Upper lobe of right lung (tissue), 1 donor: Measurements from ENCODE around the gene CFAP100. TPM values are rescaled to one million over a fixed set of nuclear protein-coding genes. Genes with fewer than 3 reads are reported as not detected.

Source experiments
- ATAC-seq: fragments of 200-7000 bp; cut with Tn5 transposase; one replicate; pipeline ENCODE4 v1.9.1; 2020; ENCODE audit warnings: mild to moderate bottlenecking, moderate library complexity
- DNase-seq: peaks from one replicate; pipeline ENCODE4 v3.0.0-alpha.2; 2020
- H3K27ac ChIP-seq: fragments of 200-600 bp; one replicate; pipeline ENCODE4 v1.8.0; 2022
- H3K27me3 ChIP-seq: fragments of 200-600 bp; one replicate; pipeline ENCODE4 v1.8.0; 2022; ENCODE audit warnings: mild to moderate bottlenecking
- H3K36me3 ChIP-seq: fragments of 200-600 bp; one replicate; pipeline ENCODE4 v1.8.0; 2022
- H3K4me1 ChIP-seq: fragments of 200-600 bp; one replicate; pipeline ENCODE4 v1.8.0; 2022
- H3K4me3 ChIP-seq: fragments of 200-600 bp; one replicate; pipeline ENCODE4 v1.8.0; 2022; ENCODE audit warnings: mild to moderate bottlenecking
- H3K9me3 ChIP-seq: fragments of 200-600 bp; one replicate; pipeline ENCODE4 v1.8.0; 2022
- intact Hi-C: fragments of 100-400 bp; cut with DNase I; formaldehyde crosslinking; loops from one replicate; pipeline ENCODE4 v1.11.0; 2022
- total RNA-seq: library from RNA; stranded (reverse); fragmentation: NEBNext Ultra II Directional; extraction: Animal tissue kit (Norgen Biotek cat#: 25700); gene quantifications from one replicate; pipeline ENCODE4 v1.2.1, GENCODE V29; 2021
- TF ChIP-seq, protein P1 (sequence below): fragments of 200-600 bp; IDR thresholded peaks from one replicate; pipeline ENCODE4 v1.8.0; 2022; ENCODE audit warnings: antibody characterized with exemption
- donor health status: DM: no; HTN: yes; CAD: no; lungs with severe emphysema.

The CFAP100 gene
- total RNA-seq, 1 donor from 2014 or later, result not detected

GRCh38 chr3:126446301-126446700 is 51.6 kb downstream of the CFAP100 start:
- no peak overlapping the region for H3K4me3 ChIP-seq
- TF ChIP-seq, protein P1, sequence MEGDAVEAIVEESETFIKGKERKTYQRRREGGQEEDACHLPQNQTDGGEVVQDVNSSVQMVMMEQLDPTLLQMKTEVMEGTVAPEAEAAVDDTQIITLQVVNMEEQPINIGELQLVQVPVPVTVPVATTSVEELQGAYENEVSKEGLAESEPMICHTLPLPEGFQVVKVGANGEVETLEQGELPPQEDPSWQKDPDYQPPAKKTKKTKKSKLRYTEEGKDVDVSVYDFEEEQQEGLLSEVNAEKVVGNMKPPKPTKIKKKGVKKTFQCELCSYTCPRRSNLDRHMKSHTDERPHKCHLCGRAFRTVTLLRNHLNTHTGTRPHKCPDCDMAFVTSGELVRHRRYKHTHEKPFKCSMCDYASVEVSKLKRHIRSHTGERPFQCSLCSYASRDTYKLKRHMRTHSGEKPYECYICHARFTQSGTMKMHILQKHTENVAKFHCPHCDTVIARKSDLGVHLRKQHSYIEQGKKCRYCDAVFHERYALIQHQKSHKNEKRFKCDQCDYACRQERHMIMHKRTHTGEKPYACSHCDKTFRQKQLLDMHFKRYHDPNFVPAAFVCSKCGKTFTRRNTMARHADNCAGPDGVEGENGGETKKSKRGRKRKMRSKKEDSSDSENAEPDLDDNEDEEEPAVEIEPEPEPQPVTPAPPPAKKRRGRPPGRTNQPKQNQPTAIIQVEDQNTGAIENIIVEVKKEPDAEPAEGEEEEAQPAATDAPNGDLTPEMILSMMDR, result no peak
- intact Hi-C loops, result no loop called here
- no peak for ATAC-seq
- DNase-seq, result peak; percentile 49
- H3K4me1 ChIP-seq, result no peaks in the 10 kb centered on the region
- H3K27ac ChIP-seq, result no peak overlapping the region
- H3K9me3 ChIP-seq, result no peaks in the 10 kb centered on the region
- H3K27me3 ChIP-seq, result no peaks in the 10 kb centered on the region
- H3K36me3 ChIP-seq, result peaks cover 33% of the 10 kb centered on the region

DNA sequence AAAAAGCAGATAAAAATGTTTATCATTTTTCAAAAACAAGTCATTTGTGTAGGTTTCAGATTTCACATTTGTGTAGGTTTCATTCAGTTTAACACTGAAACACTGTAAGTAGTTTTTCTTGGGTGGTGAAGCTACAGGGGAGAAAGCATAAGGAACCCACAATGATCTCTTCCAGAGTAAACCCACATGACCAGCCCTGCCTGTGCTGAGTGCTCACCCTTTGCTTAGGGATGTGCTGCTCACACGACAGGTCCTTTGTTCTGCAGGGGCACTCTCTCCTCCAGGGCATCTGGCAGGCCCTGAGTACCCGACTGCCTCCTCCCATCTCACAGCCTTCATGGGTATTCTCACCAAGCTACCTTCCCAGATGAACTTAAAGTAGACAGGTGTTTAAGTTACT is 52.1 kb downstream of the CFAP100 start:
- Histone ChIP-seq H3K4me1 (no peaks in the 10 kb centered on the region), H3K27ac (no peak overlapping the region), H3K36me3 (peaks cover 34% of the 10 kb centered on the region), H3K4me3 (no peak overlapping the region), H3K27me3 (no peaks in the 10 kb centered on the region), H3K9me3 (no peaks in the 10 kb centered on the region)
- DNase-seq (peak; percentile 17), ATAC-seq (no peak)
- TF ChIP-seq, protein P1, result no peak
- intact Hi-C loops, result no loop called here

- TF ChIP-seq, protein P1, result no peak
- H3K9me3 ChIP-seq, result no peaks in the 10 kb centered on the region
- H3K27me3 ChIP-seq, result no peaks in the 10 kb centered on the region
- peak; percentile 28 for DNase-seq
- ATAC-seq, result no peak
- H3K4me3 ChIP-seq, result no peak overlapping the region
- intact Hi-C loops, result no loop called here
- H3K36me3 ChIP-seq, result peaks cover 42% of the 10 kb centered on the region
- no peak overlapping the region for H3K27ac ChIP-seq
- H3K4me1 ChIP-seq, result no peaks in the 10 kb centered on the region
Measured at GRCh38 chr3:126447456-126448106, 52.9 kb downstream of the CFAP100 start.

- Histone ChIP-seq H3K9me3 (no peaks in the 10 kb centered on the region), H3K36me3 (peaks cover 49% of the 10 kb centered on the region), H3K4me3 (no peak overlapping the region), H3K4me1 (no peaks in the 10 kb centered on the region), H3K27ac (no peak overlapping the region), H3K27me3 (no peaks in the 10 kb centered on the region)
- TF ChIP-seq, protein P1, result no peak
- intact Hi-C loops, result no loop called here
- no peak for ATAC-seq
- peak; percentile 57 for DNase-seq
Measured at GRCh38 chr3:126448136-126448892, 53.6 kb downstream of the CFAP100 start.

GRCh38 chr3:126448893-126449180 is 54.1 kb downstream of the CFAP100 start:
- DNase-seq, result no peak
- TF ChIP-seq, protein P1, result no peak
- Histone ChIP-seq H3K36me3 (peaks cover 49% of the 10 kb centered on the region), H3K4me3 (no peak overlapping the region), H3K9me3 (no peaks in the 10 kb centered on the region), H3K27ac (no peak overlapping the region), H3K4me1 (no peaks in the 10 kb centered on the region), H3K27me3 (no peaks in the 10 kb centered on the region)
- no peak for ATAC-seq
- intact Hi-C loops, result no loop called here
